Measurements from ENCODE around the gene AMD1. TPM values are rescaled to one million over a fixed set of nuclear protein-coding genes. Genes with fewer than 3 reads are reported as not detected.

AMD1 gene
- total and polyA plus RNA-seq, 10 of the 15 experiments (the other 5 are each of a cell fraction or from before 2014, with no cell fraction given), result 58.2 to 116 (median 79.3) TPM

- in situ Hi-C loops (cut with MboI) (no loop called here), intact Hi-C loops (cut with micrococcal nuclease; ENCODE audit: unreplicated experiment) (no loop called here)
- Histone ChIP-seq H3K4me2 (ENCODE audit: control insufficient read depth, insufficient read depth) (no peak overlapping the region), H2AFZ (ENCODE audit: control insufficient read depth, low read depth, low read length) (no peak overlapping the region), H3K27me3 (replicated peaks in 1 of 2; ENCODE audit: control insufficient read depth in 2 of 2, insufficient read depth in 2 of 2, low read length in 1 of 2) (no peaks in the 10 kb centered on the region), H3K79me2 (ENCODE audit: control insufficient read depth, insufficient read depth, low read length) (no peaks in the 10 kb centered on the region), H3K4me1 (ENCODE audit: control insufficient read depth, insufficient read depth, low read length) (no peaks in the 10 kb centered on the region), H3K9ac (ENCODE audit: control insufficient read depth, insufficient read depth, low read length) (no peak overlapping the region), H3K4me3 (no peak overlapping the region), H3K36me3 (ENCODE audit: control insufficient read depth in 2 of 2, insufficient read depth in 2 of 2, low read length in 1 of 2) (no peaks in the 10 kb centered on the region), H4K20me1 (ENCODE audit: control insufficient read depth, insufficient read depth) (no peaks in the 10 kb centered on the region), H3K9me3 (replicated peaks; ENCODE audit: control insufficient read depth, insufficient read depth, low read length) (no peaks in the 10 kb centered on the region), H3K27ac (ENCODE audit: control insufficient read depth, insufficient read depth) (no peak overlapping the region)
- CTCF ChIA-PET, result no interaction called here
- no peak for DNase-seq (ENCODE audit: low read depth, low spot score)
- RAD21 ChIA-PET (ENCODE audit: unreplicated experiment), result no interaction called here
- SMC1A ChIA-PET (ENCODE audit: uncharacterized antibody, unreplicated experiment), result no interaction called here
- POLR2A ChIA-PET, result no interaction called here
- BruUV-seq (replicated peaks), result no TSS peak
- no peak for FAIRE-seq
- ATAC-seq, result no peak
- WGBS (ENCODE audit: insufficient coverage, insufficient replicate concordance, low lambda C conversion rate, missing lambda C conversion rate), result 74% methylated on average over 6 of the region's 6 CpGs
- TF ChIP-seq CREM (IDR thresholded peaks at IDR 0.05; ENCODE audit: low read depth) (no peak), TCF3 (IDR thresholded peaks at IDR 0.05; ENCODE audit: borderline replicate concordance, insufficient read depth, low read depth, low read length) (no peak), POLR2A (IDR thresholded peaks at IDR 0.05; ENCODE audit: low read depth, low read length) (no peak), IRF4 (IDR thresholded peaks at IDR 0.05; ENCODE audit: low read depth, low read length) (no peak), RFX5 (IDR thresholded peaks at IDR 0.05; ENCODE audit: low read depth, low read length) (no peak), RCOR1 (conservative IDR thresholded peaks at IDR 0.05; ENCODE audit: low read depth, low read length) (no peak), SMARCA5 (IDR thresholded peaks at IDR 0.05) (no peak), SPI1 (IDR thresholded peaks at IDR 0.05; ENCODE audit: borderline replicate concordance, insufficient read depth, low read depth, low read length) (no peak), MXI1 (IDR thresholded peaks at IDR 0.05; ENCODE audit: low read depth, low read length) (no peak), SP1 (IDR thresholded peaks at IDR 0.05; ENCODE audit: low read depth, low read length) (no peak), CEBPZ (IDR thresholded peaks at IDR 0.05; ENCODE audit: low read depth, low read length) (no peak), SMC3 (IDR thresholded peaks at IDR 0.05; ENCODE audit: borderline replicate concordance, low read length) (no peak), PKNOX1 (IDR thresholded peaks at IDR 0.05) (no peak)
- TF ChIP-seq, protein P1, sequence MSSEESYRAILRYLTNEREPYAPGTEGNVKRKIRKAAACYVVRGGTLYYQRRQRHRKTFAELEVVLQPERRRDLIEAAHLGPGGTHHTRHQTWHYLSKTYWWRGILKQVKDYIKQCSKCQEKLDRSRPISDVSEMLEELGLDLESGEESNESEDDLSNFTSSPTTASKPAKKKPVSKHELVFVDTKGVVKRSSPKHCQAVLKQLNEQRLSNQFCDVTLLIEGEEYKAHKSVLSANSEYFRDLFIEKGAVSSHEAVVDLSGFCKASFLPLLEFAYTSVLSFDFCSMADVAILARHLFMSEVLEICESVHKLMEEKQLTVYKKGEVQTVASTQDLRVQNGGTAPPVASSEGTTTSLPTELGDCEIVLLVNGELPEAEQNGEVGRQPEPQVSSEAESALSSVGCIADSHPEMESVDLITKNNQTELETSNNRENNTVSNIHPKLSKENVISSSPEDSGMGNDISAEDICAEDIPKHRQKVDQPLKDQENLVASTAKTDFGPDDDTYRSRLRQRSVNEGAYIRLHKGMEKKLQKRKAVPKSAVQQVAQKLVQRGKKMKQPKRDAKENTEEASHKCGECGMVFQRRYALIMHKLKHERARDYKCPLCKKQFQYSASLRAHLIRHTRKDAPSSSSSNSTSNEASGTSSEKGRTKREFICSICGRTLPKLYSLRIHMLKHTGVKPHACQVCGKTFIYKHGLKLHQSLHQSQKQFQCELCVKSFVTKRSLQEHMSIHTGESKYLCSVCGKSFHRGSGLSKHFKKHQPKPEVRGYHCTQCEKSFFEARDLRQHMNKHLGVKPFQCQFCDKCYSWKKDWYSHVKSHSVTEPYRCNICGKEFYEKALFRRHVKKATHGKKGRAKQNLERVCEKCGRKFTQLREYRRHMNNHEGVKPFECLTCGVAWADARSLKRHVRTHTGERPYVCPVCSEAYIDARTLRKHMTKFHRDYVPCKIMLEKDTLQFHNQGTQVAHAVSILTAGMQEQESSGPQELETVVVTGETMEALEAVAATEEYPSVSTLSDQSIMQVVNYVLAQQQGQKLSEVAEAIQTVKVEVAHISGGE (CRISPR knock-in tag; IDR thresholded peaks at IDR 0.05), result no peak
- TF ChIP-seq, protein P2, sequence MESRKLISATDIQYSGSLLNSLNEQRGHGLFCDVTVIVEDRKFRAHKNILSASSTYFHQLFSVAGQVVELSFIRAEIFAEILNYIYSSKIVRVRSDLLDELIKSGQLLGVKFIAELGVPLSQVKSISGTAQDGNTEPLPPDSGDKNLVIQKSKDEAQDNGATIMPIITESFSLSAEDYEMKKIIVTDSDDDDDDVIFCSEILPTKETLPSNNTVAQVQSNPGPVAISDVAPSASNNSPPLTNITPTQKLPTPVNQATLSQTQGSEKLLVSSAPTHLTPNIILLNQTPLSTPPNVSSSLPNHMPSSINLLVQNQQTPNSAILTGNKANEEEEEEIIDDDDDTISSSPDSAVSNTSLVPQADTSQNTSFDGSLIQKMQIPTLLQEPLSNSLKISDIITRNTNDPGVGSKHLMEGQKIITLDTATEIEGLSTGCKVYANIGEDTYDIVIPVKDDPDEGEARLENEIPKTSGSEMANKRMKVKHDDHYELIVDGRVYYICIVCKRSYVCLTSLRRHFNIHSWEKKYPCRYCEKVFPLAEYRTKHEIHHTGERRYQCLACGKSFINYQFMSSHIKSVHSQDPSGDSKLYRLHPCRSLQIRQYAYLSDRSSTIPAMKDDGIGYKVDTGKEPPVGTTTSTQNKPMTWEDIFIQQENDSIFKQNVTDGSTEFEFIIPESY (IDR thresholded peaks at IDR 0.05), result no peak
These were observed 40.8 kb upstream of the AMD1 start for GRCh38 chr6:110833831-110834230.

Data from GM12878 (cell line).